A549 treated with CpdA at 1 μM for 4 hours (cell line): ENCODE data around the gene RPS3. TPM values are rescaled to one million over a fixed set of nuclear protein-coding genes. Genes with fewer than 3 reads are reported as not detected.

Experiments
- total RNA-seq: library from RNA; stranded (reverse); fragments of 200-300 nt; extraction: Qiagen RNA extraction; gene quantifications from 5 replicates; pipeline ENCODE4 v1.2.3, GENCODE V29; 2022; ENCODE audit warnings: low read depth

RPS3 gene
- total RNA-seq = 3,374 to 4,316 TPM (median 3,431 TPM) in 5 replicates

DNA sequence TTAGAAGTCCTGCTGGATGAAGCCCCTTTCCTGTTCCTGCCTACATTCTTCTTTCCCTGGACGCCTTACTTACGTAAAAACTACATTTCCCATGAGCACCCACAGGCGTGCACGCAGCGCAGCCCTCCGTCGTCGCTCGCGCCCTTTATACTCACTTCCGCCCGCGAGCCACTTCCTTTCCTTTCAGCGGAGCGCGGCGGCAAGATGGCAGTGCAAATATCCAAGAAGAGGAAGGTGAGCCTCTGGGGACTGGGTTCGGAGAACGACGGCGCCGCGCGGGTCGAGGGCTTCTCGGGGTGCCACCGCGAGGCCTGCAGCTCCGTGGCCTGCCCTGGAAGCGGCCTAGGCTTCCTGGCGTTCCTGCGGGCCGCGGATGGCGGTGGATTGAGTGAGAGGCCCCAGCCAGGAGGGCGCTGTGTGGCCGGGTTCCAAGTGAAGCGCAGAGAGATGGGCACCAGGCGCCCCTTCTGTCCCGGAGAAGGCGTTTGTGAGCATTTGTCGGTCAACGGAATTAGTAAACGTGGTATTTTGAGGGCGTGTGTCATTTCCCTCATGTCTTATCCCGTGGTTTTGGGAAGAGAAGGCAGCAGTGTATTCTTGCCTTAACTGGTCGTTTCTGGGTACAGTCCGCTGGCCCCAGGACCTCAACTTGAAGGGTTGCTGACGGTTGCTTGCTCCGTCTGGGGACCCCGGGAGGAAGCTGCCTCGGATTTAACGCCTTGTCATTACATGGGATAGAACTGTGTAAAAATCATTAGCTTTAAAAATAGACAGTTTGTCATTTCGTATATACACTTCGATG, at the start of gene RPS3:
RPS3 (plus strand) TSS at position 175 of the 802 bp plus-strand sequence; CDS start at position 205, 30 bp downstream.

DNA sequence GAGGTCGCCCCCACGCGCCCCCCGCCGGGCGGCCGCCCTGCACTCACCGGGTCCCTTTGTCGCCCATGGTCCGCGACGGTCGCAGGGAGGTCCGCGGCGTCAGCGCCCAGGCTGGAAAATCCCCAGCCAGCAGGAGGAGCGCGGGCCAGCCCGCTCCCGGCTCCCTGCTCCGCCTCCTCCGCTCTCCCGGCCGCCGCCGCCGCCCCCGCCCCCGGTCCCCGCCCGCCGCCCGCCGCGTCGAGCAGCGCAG, 47.9 kb upstream of the RPS3 start, which contains the start of gene ARRB1:
ARRB1 (minus strand) TSS at position 121 of the 250 bp plus-strand sequence; CDS start at position 67, 54 bp downstream.

DNA sequence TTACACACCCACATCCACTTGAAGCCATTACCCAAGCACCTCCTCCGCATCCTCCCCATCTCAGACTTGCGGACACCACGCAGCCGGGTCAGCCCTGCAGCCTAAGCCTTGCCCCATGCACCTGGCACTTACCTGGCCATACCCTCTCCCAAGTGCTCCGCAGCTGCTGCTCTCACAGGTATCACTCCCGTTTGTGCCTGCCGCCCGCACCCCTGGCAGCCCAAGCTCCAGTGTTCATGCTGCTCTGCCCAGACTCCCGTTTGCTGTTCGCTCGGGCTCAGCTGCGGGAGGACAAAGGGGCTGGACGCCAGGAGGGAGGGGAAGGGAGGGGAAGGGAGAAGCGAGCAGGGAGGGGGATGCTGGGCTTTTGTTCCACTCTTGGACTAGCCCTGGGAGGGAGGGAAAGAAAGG, 33.6 kb downstream of the RPS3 start, which contains the start of gene KLHL35:
KLHL35 (minus strand) TSS at position 293 of the 411 bp plus-strand sequence. CDS start 2,574 bp downstream, outside the sequence.

Other genes with a start within 250 kb of the RPS3 start
- gene SLCO2B1, start 248.4 kb upstream of the RPS3 start, total RNA-seq = 3.3 to 6.7 TPM (median 4.1 TPM) in 5 replicates
- gene TPBGL, start 158.7 kb upstream of the RPS3 start, total RNA-seq = 0.15 to 0.35 TPM (median 0.20 TPM) in 5 replicates
- 2.7 to 4.3 TPM (median 3.4 TPM) in 5 replicates for gene ARRB1, start 47.9 kb upstream of the RPS3 start, total RNA-seq
- 0.64 to 1.4 TPM (median 1.1 TPM) in 5 replicates for gene KLHL35, start 33.7 kb downstream of the RPS3 start, total RNA-seq
- 8.1 to 13.4 TPM (median 11.2 TPM) in 5 replicates for gene GDPD5, start 126.4 kb downstream of the RPS3 start, total RNA-seq
- 72.0 to 121 TPM (median 107 TPM) in 5 replicates for gene SERPINH1, start 162.7 kb downstream of the RPS3 start, total RNA-seq